ENCODE results near the gene CTU2.

Gene CTU2

DNA sequence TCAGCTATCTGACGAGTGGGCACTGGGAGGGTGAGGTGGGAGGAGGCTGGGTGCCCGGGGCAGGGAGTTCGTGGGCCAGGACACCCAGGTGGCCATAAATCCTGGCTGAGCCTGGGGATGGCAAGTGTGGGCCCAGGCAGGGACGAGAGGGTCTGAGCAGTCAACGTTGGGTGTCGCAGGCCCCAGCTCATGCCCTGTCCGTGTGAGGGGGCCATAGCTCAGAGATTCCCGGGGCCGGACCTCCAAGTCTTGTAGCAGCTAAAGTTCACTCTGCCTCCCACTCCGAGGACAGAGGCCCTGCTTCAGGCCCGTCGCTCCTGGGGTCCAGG lies 34.4 kb downstream of the CTU2 start:
- TF ChIP-seq PPARA (CRISPR knock-in tag; IDR thresholded peaks at IDR 0.05; ENCODE audit: borderline replicate concordance) (no peak), TOX (CRISPR knock-in tag; IDR thresholded peaks at IDR 0.05; ENCODE audit: borderline replicate concordance) (no peak), GLIS3 (CRISPR knock-in tag; IDR thresholded peaks at IDR 0.05) (no peak), SNAI2 (CRISPR knock-in tag; IDR thresholded peaks at IDR 0.05) (no peak), RARB (CRISPR knock-in tag; IDR thresholded peaks at IDR 0.05) (no peak), ZNF70 (CRISPR knock-in tag; IDR thresholded peaks at IDR 0.05) (no peak), ESRRG (CRISPR knock-in tag; IDR thresholded peaks at IDR 0.05) (no peak)
- TF ChIP-seq, protein P1, sequence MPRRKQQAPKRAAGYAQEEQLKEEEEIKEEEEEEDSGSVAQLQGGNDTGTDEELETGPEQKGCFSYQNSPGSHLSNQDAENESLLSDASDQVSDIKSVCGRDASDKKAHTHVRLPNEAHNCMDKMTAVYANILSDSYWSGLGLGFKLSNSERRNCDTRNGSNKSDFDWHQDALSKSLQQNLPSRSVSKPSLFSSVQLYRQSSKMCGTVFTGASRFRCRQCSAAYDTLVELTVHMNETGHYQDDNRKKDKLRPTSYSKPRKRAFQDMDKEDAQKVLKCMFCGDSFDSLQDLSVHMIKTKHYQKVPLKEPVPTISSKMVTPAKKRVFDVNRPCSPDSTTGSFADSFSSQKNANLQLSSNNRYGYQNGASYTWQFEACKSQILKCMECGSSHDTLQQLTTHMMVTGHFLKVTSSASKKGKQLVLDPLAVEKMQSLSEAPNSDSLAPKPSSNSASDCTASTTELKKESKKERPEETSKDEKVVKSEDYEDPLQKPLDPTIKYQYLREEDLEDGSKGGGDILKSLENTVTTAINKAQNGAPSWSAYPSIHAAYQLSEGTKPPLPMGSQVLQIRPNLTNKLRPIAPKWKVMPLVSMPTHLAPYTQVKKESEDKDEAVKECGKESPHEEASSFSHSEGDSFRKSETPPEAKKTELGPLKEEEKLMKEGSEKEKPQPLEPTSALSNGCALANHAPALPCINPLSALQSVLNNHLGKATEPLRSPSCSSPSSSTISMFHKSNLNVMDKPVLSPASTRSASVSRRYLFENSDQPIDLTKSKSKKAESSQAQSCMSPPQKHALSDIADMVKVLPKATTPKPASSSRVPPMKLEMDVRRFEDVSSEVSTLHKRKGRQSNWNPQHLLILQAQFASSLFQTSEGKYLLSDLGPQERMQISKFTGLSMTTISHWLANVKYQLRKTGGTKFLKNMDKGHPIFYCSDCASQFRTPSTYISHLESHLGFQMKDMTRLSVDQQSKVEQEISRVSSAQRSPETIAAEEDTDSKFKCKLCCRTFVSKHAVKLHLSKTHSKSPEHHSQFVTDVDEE (CRISPR knock-in tag; IDR thresholded peaks at IDR 0.05): no peak
- TF ChIP-seq, protein P2, sequence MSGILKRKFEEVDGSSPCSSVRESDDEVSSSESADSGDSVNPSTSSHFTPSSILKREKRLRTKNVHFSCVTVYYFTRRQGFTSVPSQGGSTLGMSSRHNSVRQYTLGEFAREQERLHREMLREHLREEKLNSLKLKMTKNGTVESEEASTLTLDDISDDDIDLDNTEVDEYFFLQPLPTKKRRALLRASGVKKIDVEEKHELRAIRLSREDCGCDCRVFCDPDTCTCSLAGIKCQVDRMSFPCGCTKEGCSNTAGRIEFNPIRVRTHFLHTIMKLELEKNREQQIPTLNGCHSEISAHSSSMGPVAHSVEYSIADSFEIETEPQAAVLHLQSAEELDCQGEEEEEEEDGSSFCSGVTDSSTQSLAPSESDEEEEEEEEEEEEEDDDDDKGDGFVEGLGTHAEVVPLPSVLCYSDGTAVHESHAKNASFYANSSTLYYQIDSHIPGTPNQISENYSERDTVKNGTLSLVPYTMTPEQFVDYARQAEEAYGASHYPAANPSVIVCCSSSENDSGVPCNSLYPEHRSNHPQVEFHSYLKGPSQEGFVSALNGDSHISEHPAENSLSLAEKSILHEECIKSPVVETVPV (CRISPR knock-in tag; IDR thresholded peaks at IDR 0.05): no peak
- no peak for ATAC-seq

DNA sequence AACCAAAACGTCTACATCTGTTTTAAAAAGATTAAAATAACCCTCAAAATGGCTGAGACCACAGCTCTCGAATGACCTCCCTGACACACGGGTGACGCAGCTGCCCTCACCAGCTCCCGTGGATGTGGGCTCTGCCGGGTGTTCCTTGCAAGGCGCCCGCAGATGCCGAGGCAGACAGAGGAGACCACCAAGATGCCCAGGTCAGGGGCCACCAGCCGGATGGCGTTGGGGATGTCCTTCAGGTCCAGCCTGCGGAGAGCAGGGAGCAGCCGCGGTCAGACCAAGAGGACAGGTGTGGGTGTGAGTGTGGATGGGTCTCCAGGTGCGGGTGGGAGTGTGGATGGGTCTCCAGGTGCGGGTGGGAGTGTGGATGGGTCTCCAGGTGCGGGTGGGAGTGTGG lies 35.1 kb downstream of the CTU2 start:
- ATAC-seq: no peak

DNA sequence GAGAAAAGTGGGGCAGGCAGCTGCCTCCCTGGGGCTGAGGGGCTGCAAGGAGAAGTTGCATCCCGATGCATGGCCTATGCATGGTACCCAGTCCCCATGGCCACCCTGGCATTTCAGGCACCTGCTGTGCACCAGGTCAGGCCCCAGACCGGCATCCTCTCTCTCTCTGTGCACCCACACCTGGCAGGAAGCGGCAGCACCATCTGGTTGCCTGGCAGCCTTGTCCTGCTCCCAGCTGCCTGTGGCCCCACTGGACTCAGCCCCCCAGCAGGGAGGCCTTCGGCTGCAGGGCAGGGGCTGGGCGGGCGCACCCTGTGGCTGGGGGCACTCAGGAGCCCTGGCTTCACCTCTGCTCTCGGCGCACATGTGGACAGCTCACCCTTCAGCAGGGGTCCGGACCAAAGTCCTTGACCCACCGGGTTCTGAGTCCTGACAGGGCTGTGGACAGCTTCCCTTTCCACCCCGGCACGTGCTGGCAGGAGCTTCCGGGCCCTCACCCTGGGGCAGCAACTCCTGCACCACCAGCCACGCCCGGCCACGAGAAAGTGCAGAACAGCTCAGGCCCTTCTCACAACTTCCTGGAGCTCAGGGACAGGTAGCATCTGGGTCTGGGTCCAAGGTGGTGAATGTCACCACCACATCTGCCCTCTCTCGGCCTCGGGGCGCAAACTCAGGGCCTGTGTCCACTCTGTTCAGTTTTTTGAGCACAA lies 36.7 kb downstream of the CTU2 start:
- no peak for ATAC-seq

More for the DNA sequence above, 35.1 kb downstream of the CTU2 start:
- no peak for TF ChIP-seq ARNTL (CRISPR knock-in tag; IDR thresholded peaks at IDR 0.05; ENCODE audit: borderline replicate concordance, low read depth)
- no peak for TF ChIP-seq CSDC2 (CRISPR knock-in tag; IDR thresholded peaks at IDR 0.05)
- TF ChIP-seq, protein P3, sequence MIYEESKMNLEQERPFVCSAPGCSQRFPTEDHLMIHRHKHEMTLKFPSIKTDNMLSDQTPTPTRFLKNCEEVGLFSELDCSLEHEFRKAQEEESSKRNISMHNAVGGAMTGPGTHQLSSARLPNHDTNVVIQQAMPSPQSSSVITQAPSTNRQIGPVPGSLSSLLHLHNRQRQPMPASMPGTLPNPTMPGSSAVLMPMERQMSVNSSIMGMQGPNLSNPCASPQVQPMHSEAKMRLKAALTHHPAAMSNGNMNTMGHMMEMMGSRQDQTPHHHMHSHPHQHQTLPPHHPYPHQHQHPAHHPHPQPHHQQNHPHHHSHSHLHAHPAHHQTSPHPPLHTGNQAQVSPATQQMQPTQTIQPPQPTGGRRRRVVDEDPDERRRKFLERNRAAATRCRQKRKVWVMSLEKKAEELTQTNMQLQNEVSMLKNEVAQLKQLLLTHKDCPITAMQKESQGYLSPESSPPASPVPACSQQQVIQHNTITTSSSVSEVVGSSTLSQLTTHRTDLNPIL (CRISPR knock-in tag; IDR thresholded peaks at IDR 0.05; ENCODE audit: low read depth): no peak
- TF ChIP-seq ZNF8 (CRISPR knock-in tag; IDR thresholded peaks at IDR 0.05): no peak
- TF ChIP-seq TOX (CRISPR knock-in tag; IDR thresholded peaks at IDR 0.05; ENCODE audit: borderline replicate concordance): no peak
- TF ChIP-seq, protein P4, sequence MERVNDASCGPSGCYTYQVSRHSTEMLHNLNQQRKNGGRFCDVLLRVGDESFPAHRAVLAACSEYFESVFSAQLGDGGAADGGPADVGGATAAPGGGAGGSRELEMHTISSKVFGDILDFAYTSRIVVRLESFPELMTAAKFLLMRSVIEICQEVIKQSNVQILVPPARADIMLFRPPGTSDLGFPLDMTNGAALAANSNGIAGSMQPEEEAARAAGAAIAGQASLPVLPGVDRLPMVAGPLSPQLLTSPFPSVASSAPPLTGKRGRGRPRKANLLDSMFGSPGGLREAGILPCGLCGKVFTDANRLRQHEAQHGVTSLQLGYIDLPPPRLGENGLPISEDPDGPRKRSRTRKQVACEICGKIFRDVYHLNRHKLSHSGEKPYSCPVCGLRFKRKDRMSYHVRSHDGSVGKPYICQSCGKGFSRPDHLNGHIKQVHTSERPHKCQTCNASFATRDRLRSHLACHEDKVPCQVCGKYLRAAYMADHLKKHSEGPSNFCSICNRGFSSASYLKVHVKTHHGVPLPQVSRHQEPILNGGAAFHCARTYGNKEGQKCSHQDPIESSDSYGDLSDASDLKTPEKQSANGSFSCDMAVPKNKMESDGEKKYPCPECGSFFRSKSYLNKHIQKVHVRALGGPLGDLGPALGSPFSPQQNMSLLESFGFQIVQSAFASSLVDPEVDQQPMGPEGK (CRISPR knock-in tag; IDR thresholded peaks at IDR 0.05; ENCODE audit: borderline replicate concordance): no peak
- TF ChIP-seq, protein P2 (CRISPR knock-in tag; IDR thresholded peaks at IDR 0.05): no peak
- no peak for TF ChIP-seq ZNF70 (CRISPR knock-in tag; IDR thresholded peaks at IDR 0.05)
- no peak for TF ChIP-seq RARB (CRISPR knock-in tag; IDR thresholded peaks at IDR 0.05)
- no peak for TF ChIP-seq ZFP3 (CRISPR knock-in tag; IDR thresholded peaks at IDR 0.05)
- TF ChIP-seq ZFP30 (CRISPR knock-in tag; IDR thresholded peaks at IDR 0.05): no peak
- TF ChIP-seq ZC3H10 (CRISPR knock-in tag; IDR thresholded peaks at IDR 0.05): no peak
- TF ChIP-seq ZNF565 (CRISPR knock-in tag; conservative IDR thresholded peaks at IDR 0.05; ENCODE audit: low read depth): no peak
- TF ChIP-seq BACH2 (CRISPR knock-in tag; IDR thresholded peaks at IDR 0.05; ENCODE audit: borderline replicate concordance): no peak
- TF ChIP-seq GLIS3 (CRISPR knock-in tag; IDR thresholded peaks at IDR 0.05): no peak
- no peak for TF ChIP-seq SNAI2 (CRISPR knock-in tag; IDR thresholded peaks at IDR 0.05)
- TF ChIP-seq TCF4 (CRISPR knock-in tag; IDR thresholded peaks at IDR 0.05; ENCODE audit: borderline replicate concordance): no peak
- TF ChIP-seq ESRRG (CRISPR knock-in tag; IDR thresholded peaks at IDR 0.05): no peak

More for the DNA sequence above, 36.7 kb downstream of the CTU2 start:
- TF ChIP-seq ARNTL (CRISPR knock-in tag; IDR thresholded peaks at IDR 0.05; ENCODE audit: borderline replicate concordance, low read depth): no peak
- TF ChIP-seq, protein P3 (CRISPR knock-in tag; IDR thresholded peaks at IDR 0.05; ENCODE audit: low read depth): no peak
- no peak for TF ChIP-seq SNAI2 (CRISPR knock-in tag; IDR thresholded peaks at IDR 0.05)
- TF ChIP-seq OSR1 (CRISPR knock-in tag; IDR thresholded peaks at IDR 0.05): no peak
- no peak for TF ChIP-seq RARB (CRISPR knock-in tag; IDR thresholded peaks at IDR 0.05)
- TF ChIP-seq ZNF8 (CRISPR knock-in tag; IDR thresholded peaks at IDR 0.05): no peak
- TF ChIP-seq, protein P5, sequence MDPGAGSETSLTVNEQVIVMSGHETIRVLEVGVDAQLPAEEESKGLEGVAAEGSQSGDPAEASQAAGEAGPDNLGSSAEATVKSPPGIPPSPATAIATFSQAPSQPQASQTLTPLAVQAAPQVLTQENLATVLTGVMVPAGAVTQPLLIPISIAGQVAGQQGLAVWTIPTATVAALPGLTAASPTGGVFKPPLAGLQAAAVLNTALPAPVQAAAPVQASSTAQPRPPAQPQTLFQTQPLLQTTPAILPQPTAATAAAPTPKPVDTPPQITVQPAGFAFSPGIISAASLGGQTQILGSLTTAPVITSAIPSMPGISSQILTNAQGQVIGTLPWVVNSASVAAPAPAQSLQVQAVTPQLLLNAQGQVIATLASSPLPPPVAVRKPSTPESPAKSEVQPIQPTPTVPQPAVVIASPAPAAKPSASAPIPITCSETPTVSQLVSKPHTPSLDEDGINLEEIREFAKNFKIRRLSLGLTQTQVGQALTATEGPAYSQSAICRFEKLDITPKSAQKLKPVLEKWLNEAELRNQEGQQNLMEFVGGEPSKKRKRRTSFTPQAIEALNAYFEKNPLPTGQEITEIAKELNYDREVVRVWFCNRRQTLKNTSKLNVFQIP (CRISPR knock-in tag; IDR thresholded peaks at IDR 0.05; ENCODE audit: borderline replicate concordance, low read depth): no peak
- TF ChIP-seq PPARA (CRISPR knock-in tag; IDR thresholded peaks at IDR 0.05; ENCODE audit: borderline replicate concordance): no peak
- TF ChIP-seq TCF4 (CRISPR knock-in tag; IDR thresholded peaks at IDR 0.05; ENCODE audit: borderline replicate concordance): no peak
